Measurements from ENCODE around the gene PCDHA11.
"Not testable (repeated sequence)": the region's sequence is repeated elsewhere in the genome, so short reads cannot be mapped to it uniquely, and the experiment has no call there.

PCDHA11 gene

DNA sequence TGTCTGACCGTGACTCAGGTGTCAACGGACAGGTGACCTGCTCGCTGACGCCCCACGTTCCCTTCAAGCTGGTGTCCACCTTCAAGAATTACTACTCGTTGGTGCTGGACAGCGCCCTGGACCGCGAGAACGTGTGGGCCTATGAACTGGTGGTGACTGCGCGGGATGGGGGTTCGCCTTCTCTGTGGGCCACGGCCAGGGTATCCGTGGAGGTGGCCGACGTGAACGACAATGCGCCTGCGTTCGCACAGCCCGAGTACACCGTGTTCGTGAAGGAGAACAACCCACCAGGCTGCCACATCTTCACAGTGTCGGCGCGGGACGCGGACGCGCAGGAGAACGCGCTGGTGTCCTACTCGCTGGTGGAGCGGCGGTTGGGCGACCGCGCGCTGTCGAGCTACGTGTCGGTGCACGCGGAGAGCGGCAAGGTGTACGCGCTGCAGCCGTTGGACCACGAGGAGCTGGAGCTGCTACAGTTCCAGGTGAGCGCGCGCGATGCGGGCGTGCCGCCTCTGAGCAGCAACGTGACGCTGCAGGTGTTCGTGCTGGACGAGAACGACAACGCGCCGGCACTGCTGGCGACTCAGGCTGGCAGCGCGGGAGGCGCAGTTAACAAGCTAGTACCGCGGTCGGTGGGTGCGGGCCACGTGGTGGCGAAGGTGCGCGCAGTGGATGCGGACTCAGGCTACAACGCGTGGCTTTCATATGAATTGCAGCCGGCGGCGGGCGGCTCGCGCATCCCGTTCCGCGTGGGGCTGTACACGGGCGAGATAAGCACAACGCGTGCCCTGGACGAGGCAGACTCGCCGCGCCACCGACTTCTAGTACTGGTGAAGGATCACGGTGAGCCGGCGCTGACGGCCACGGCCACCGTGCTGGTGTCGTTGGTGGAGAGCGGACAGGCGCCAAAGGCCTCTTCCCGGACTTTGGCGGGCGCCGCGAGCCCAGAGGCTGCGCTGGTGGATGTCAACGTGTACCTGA lies 1.8 kb downstream of the PCDHA11 start:
- in situ Hi-C loops (cut with MboI; ENCODE audit: low sequenced_read_pairs) = no loop called here
- H3K4me3 ChIP-seq = no peak overlapping the region
- no peak for DNase-seq (ENCODE audit: low spot score in 2 of 2)
- H3K9me3 ChIP-seq = no peaks in the 10 kb centered on the region
- no peaks in the 10 kb centered on the region for H3K36me3 ChIP-seq (replicated peaks)
- H3K27me3 ChIP-seq (ENCODE audit: low read depth) = peaks cover 3% of the 10 kb centered on the region; the same call in 1 of the 2 replicates
- H3K4me1 ChIP-seq = no peaks in the 10 kb centered on the region

DNA sequence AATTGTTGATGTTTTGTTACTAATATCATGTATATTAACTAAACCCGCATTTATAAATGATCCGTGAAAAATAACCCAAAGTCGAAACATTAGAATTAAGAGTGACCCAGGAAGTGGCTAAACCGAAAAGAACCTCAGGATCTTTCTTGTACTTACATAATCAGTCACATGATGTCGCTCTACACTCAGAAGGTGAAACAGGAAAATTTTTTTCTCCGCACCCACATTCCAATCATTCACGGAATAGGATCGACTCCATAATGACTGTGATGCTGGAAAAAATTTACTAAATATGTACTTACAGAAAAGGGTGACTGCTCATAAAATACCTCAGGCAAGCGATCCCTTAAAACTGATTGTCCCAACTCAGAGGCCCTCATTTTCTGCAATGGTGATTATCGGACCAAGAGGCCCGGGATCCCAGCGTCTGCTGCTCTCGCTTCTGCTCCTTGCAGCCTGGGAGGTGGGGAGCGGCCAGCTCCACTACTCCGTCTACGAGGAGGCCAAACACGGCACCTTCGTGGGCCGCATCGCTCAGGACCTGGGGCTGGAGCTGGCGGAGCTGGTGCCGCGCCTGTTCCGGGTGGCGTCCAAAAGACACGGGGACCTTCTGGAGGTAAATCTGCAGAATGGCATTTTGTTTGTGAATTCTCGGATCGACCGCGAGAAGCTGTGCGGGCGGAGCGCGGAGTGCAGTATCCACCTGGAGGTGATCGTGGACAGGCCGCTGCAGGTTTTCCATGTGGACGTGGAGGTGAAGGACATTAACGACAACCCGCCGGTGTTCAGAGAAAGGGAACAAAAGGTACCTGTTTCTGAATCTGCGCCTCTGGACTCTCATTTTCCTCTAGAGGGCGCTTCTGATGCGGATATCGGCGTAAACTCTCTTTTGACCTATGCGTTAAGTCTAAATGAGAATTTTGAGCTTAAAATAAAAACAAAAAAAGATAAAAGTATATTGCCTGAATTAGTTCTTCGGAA lies 6.6 kb downstream of the PCDHA11 start, which contains the start of gene PCDHA12:
PCDHA12 (plus strand) TSS at position 224 of the 981 bp plus-strand sequence; CDS start at position 389, 165 bp downstream.
- Histone ChIP-seq H3K4me1 (no peaks in the 10 kb centered on the region), H3K36me3 (replicated peaks) (no peaks in the 10 kb centered on the region), H3K9me3 (no peaks in the 10 kb centered on the region), H3K4me3 (no peak within 1 kb of the TSS), H3K27me3 (ENCODE audit: low read depth) (peaks cover 3% of the 10 kb centered on the region; the same call in 1 of the 2 replicates)
- no peak for DNase-seq (ENCODE audit: low spot score in 2 of 2)
- in situ Hi-C loops (cut with MboI; ENCODE audit: low sequenced_read_pairs) = no loop called here

DNA sequence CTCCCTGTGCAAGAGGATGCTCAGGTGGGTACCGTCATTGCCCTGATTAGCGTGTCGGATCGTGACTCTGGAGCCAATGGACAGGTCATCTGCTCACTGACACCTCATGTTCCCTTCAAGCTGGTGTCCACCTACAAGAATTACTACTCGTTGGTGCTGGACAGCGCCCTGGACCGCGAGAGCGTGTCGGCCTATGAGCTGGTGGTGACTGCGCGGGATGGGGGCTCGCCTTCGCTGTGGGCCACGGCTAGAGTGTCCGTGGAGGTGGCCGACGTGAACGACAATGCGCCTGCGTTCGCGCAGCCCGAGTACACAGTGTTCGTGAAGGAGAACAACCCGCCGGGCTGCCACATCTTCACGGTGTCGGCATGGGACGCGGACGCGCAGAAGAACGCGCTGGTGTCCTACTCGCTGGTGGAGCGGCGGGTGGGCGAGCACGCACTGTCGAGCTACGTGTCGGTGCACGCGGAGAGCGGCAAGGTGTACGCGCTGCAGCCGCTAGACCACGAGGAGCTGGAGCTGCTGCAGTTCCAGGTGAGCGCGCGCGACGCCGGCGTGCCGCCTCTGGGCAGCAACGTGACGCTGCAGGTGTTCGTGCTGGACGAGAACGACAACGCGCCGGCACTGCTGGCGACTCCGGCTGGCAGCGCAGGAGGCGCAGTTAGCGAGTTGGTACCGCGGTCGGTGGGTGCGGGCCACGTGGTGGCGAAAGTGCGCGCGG lies 7.9 kb downstream of the PCDHA11 start:
- in situ Hi-C loops (cut with MboI; ENCODE audit: low sequenced_read_pairs); H3K4me1 ChIP-seq; H3K4me3 ChIP-seq; DNase-seq (ENCODE audit: low spot score in 2 of 2); H3K36me3 ChIP-seq (replicated peaks); H3K9me3 ChIP-seq: not testable (repeated sequence)
- peaks cover 10% of the 10 kb centered on the region for H3K27me3 ChIP-seq (ENCODE audit: low read depth)

DNA sequence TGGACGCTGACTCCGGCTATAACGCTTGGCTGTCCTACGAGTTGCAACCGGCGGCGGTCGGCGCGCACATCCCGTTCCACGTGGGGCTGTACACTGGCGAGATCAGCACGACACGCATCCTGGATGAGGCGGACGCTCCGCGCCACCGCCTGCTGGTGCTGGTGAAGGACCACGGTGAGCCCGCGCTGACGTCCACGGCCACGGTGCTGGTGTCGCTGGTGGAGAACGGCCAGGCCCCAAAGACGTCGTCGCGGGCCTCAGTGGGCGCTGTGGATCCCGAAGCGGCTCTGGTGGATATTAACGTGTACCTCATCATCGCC lies 8.5 kb downstream of the PCDHA11 start:
- in situ Hi-C loops (cut with MboI; ENCODE audit: low sequenced_read_pairs) = no loop called here
- DNase-seq (ENCODE audit: low spot score in 2 of 2) = no peak
- H3K4me3 ChIP-seq = no peak overlapping the region
- peaks cover 10% of the 10 kb centered on the region for H3K27me3 ChIP-seq (ENCODE audit: low read depth)
- no peaks in the 10 kb centered on the region for H3K4me1 ChIP-seq
- no peaks in the 10 kb centered on the region for H3K9me3 ChIP-seq
- H3K36me3 ChIP-seq (replicated peaks) = no peaks in the 10 kb centered on the region

DNA sequence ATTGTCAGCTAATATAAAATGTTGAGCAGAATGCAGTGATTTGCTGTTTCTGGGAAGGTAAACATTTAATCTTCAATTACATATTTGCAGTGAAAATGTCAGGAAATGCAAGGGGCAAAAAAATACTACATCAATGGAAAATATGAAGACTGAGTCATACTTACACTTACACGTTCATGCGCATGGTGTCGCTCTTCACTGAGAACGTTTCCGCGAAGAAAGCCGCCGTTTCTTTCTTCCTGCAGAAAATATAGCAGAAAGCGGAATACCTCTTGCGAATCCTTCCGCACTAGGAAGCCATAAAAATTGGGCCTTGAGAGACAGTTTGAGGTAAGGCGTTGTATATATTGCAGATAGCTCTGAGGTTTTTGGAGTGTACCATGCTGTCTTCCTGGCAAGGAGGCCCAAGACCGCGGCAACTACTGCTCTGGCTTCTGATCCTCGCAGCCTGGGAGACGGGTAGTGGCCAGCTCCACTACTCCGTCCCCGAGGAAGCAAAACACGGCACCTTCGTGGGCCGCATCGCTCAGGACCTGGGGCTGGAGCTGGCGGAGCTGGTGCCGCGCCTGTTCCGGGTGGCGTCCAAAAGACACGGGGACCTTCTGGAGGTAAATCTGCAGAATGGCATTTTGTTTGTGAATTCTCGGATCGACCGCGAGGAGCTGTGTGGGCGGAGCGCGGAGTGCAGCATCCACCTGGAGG lies 13.3 kb downstream of the PCDHA11 start, which contains the start of gene PCDHA13:
PCDHA13 (plus strand) TSS at position 236 of the 702 bp plus-strand sequence; CDS start at position 381, 145 bp downstream.
- H3K4me3 ChIP-seq = no peak within 1 kb of the TSS
- peaks cover 12% of the 10 kb centered on the region for H3K27me3 ChIP-seq (ENCODE audit: low read depth)
- in situ Hi-C loops (cut with MboI; ENCODE audit: low sequenced_read_pairs) = loop anchor here (5.0 kb wide), 1 partner anchor 160 kb away; no protein-coding TSS in a partner anchor
- DNase-seq (ENCODE audit: low spot score in 2 of 2) = no peak
- no peaks in the 10 kb centered on the region for H3K9me3 ChIP-seq
- no peaks in the 10 kb centered on the region for H3K36me3 ChIP-seq (replicated peaks)
- H3K4me1 ChIP-seq = no peaks in the 10 kb centered on the region

DNA sequence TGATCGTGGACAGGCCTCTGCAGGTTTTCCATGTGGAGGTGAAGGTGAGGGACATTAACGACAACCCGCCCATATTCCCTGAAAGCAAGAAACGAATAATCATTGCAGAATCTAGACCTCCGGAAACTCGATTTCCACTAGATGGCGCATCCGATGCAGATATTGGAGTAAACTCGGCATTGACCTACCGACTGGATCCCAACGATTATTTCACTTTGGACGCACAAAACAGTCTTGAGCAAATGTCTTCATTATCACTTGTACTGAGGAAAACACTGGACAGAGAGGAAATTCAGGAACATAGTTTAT lies 13.8 kb downstream of the PCDHA11 start:
- H3K9me3 ChIP-seq = no peaks in the 10 kb centered on the region
- no peak overlapping the region for H3K4me3 ChIP-seq
- no peaks in the 10 kb centered on the region for H3K36me3 ChIP-seq (replicated peaks)
- peak; percentile 25 to 71 for DNase-seq (ENCODE audit: low spot score in 2 of 2)
- no peaks in the 10 kb centered on the region for H3K4me1 ChIP-seq
- peaks cover 12% of the 10 kb centered on the region for H3K27me3 ChIP-seq (ENCODE audit: low read depth)
- in situ Hi-C loops (cut with MboI; ENCODE audit: low sequenced_read_pairs) = loop anchor here (5.0 kb wide), 1 partner anchor 160 kb away; no protein-coding TSS in a partner anchor

DNA sequence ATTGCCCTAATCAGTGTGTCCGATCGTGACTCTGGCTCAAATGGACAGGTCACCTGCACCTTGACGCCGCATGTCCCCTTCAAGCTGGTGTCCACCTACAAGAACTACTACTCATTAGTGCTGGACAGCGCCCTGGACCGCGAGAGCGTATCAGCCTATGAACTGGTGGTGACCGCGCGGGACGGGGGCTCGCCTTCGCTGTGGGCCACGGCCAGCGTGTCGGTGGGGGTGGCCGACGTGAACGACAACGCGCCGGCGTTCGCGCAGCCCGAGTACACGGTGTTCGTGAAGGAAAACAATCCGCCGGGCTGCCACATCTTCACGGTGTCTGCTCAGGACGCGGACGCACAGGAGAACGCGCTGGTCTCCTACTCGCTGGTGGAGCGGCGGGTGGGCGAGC lies 14.6 kb downstream of the PCDHA11 start:
- no peak for DNase-seq (ENCODE audit: low spot score in 2 of 2)
- no peak overlapping the region for H3K4me3 ChIP-seq
- no peaks in the 10 kb centered on the region for H3K4me1 ChIP-seq
- no peaks in the 10 kb centered on the region for H3K36me3 ChIP-seq (replicated peaks)
- peaks cover 12% of the 10 kb centered on the region for H3K27me3 ChIP-seq (ENCODE audit: low read depth)
- in situ Hi-C loops (cut with MboI; ENCODE audit: low sequenced_read_pairs) = loop anchor here (5.0 kb wide), 1 partner anchor 159 kb away; no protein-coding TSS in a partner anchor
- no peaks in the 10 kb centered on the region for H3K9me3 ChIP-seq

DNA sequence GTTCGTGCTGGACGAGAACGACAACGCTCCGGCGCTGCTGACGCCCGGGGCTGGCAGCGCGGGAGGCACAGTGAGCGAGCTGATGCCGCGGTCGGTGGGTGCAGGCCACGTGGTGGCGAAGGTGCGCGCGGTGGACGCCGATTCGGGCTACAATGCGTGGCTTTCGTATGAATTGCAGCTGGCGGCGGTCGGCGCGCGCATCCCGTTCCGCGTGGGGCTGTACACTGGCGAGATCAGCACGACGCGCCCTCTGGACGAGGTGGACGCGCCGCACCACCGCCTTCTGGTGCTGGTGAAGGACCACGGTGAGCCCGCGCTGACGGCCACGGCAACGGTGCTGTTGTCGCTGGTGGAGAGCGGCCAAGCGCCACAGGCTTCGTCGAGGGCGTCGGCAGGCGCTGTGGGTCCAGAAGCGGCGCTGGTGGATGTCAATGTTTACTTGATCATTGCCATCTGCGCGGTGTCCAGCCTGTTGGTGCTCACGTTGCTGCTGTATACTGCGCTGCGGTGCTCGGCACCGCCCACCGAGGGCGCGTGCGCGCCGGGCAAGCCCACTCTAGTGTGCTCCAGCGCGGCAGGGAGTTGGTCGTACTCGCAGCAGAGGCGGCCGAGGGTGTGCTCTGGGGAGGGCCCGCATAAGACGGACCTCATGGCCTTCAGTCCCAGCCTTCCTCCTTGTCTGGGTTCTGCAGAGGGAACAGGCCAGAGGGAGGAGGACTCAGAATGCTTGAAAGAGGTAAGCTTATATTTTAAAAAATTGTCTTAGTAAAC lies 15.4 kb downstream of the PCDHA11 start:
- in situ Hi-C loops (cut with MboI; ENCODE audit: low sequenced_read_pairs) = loop anchor here (5.0 kb wide), 1 partner anchor 158 kb away; no protein-coding TSS in a partner anchor
- H3K4me3 ChIP-seq = no peak overlapping the region
- H3K4me1 ChIP-seq = no peaks in the 10 kb centered on the region
- no peaks in the 10 kb centered on the region for H3K9me3 ChIP-seq
- DNase-seq (ENCODE audit: low spot score in 2 of 2) = no peak
- H3K36me3 ChIP-seq (replicated peaks) = no peaks in the 10 kb centered on the region
- peaks cover 11% of the 10 kb centered on the region for H3K27me3 ChIP-seq (ENCODE audit: low read depth)

DNA sequence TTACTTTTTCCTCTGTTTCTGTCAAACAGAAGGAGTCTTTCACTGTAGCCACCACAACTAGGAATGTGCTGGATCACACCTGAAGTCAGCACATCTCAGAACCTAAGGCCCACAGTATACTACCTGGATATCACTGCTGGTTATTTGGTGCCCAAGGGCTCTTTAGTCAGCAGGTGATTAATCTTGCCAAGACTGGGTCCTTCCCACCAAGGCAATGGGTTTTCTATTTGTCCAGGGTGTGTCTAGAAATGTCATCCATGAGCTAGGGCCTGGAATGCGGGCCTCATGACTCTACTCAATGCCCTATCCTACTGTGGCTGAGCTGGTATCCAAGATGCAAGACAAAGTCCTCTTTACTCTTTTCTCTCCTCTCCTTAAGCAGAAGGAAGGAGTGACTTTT lies 47.6 kb downstream of the PCDHA11 start:
- DNase-seq (ENCODE audit: low spot score in 2 of 2) = no peak
- in situ Hi-C loops (cut with MboI; ENCODE audit: low sequenced_read_pairs) = no loop called here
- Histone ChIP-seq H3K4me3 (no peak overlapping the region), H3K36me3 (replicated peaks) (no peaks in the 10 kb centered on the region), H3K9me3 (no peaks in the 10 kb centered on the region), H3K27me3 (ENCODE audit: low read depth) (no peaks in the 10 kb centered on the region), H3K4me1 (no peaks in the 10 kb centered on the region)

Measured in HAP-1 (cell line).